GM19351 (cell line): ENCODE measurements around the gene RAPH1.
"Not testable (repeated sequence)": the region's sequence is repeated elsewhere in the genome, so short reads cannot be mapped to it uniquely, and the experiment has no call there.

ENCODE experiments used
- ATAC-seq: cut with Tn5 transposase; IDR thresholded peaks from one replicate; pipeline ENCODE4 v1.9.1; 2021; ENCODE audit warnings: mild to moderate bottlenecking, moderate library complexity; ENCODE audit not compliant: unreplicated experiment

The RAPH1 gene

DNA sequence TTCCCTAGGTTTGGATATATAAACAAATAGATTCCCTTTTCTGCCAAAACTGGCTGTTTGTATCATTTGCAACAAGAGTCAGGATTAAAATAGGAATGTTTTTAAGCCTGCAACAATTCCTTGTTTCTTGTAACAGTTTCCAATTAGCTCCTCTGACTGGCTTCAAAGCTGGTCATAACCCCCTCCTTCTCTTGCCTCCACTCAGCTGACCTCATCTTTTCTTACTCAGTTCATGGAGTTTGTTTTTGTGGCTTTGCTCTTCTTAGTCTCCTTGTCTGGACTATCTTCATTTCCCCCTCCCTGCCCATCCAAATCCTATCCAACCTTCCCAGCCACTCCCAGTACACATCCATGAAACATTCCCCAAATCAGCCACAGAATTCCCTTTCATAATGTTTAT, 14.3 kb upstream of the RAPH1 start:
- ATAC-seq: no peak

GRCh38 chr2:203548887-203549286, 13.8 kb upstream of the RAPH1 start:
- ATAC-seq: no peak

- no peak for ATAC-seq
Observed at GRCh38 chr2:203547356-203547755, 12.3 kb upstream of the RAPH1 start.

- ATAC-seq: no peak
Observed at GRCh38 chr2:203544402-203544801, 9.3 kb upstream of the RAPH1 start.

GRCh38 chr2:203543898-203544328, 8.8 kb upstream of the RAPH1 start:
- ATAC-seq: no peak

DNA sequence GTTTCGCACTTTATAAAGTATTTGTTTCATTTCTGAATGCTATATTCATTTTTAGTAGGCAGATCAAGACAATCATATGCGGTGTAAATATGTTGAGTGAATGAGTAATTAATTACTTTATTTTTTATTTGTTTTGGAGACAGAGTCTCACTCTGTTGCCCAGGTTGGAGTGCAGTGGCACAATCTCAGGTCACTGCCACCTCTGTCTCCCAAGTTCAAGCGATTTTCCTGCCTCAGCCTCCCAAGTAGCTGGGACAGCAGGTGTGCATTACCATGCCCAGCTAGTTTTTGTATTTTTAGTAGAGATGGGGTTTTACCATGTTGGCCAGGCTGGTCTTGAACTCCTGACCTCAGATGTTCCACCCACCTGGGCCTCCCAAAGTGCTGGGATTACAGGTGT, 5.5 kb upstream of the RAPH1 start:
- ATAC-seq: not testable (repeated sequence)

- ATAC-seq: not testable (repeated sequence)
Observed at GRCh38 chr2:203538237-203538636, 3.1 kb upstream of the RAPH1 start.

- ATAC-seq: not testable (repeated sequence)
Observed at GRCh38 chr2:203536586-203536951, 1.5 kb upstream of the RAPH1 start.

GRCh38 chr2:203535784-203536585, 884 bp upstream of the RAPH1 start:
- peak; percentile 19 for ATAC-seq

GRCh38 chr2:203534621-203535077, 452 bp downstream of the RAPH1 start:
- ATAC-seq: peak; percentile 31

DNA sequence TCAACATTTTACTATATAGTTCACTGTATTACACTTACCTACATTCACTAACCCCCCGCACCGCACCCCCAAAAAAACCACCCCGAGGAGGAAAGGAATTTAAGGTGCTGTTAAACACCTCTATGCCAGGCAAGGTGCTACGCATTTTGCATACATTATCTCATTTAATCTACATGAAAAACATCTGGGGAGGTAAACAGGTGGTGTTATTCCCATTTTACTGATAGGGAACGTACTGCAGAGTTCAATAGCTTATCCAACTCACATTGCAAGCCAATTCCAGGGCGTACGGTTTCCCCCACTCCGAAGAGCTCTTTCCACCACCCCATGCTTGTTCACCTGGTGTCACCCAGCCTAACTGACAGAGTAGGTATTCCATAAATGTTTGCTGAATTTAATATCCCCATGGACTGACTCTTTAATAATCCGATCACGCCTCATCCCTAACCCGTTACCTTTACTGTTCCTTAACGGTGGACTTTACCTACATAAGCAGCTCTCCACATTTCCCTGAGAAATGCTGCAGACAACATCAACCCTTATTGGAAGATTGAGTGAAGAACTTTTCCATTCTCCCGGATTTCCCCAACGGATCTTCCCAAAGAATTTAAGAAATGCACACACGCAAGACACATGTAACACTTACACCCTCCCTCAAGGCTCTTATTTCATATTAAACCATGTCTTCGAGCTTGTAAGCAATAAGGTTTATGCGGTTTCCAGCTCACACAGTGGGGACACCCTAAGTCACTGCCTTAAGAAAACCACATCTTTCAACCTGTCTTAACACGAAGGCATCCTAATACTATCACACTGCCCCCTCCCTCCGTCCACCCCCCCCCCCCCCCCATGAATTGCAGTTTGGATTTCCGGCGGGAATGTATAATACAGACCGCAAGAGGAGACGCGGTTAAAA, 1.2 kb downstream of the RAPH1 start:
- no peak for ATAC-seq

DNA sequence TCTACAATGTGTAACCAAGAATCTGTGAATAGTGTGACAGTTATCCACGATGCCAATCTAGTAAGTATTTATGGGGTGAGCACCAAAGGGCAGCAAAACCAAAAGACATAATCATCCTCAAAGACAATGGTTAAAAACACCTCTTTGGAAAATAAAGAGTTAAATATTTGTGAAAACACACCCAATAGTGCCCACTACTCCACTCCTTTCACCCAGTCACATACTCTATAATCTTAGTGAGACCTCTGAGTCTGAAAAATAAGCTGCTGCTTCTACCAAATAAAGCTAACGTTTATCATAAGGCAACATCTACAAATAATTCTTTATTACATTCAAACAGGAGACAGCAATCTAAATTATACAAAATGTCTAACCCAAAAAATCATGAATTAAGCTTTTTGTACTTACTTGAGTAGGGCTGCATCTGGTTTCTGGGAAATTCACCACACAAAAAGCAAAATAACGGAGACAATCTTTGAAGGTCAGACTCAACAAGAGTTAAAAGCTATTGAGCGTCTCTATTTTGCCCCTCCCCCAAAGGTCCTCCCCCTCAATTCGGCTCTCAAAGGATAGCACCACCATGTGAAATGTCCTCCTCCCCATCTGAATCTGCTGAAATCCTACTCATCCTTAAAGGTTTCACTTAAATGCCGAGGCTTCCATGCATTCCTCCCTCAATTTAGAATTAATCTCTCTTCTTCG, 2.0 kb downstream of the RAPH1 start:
- no peak for ATAC-seq

DNA sequence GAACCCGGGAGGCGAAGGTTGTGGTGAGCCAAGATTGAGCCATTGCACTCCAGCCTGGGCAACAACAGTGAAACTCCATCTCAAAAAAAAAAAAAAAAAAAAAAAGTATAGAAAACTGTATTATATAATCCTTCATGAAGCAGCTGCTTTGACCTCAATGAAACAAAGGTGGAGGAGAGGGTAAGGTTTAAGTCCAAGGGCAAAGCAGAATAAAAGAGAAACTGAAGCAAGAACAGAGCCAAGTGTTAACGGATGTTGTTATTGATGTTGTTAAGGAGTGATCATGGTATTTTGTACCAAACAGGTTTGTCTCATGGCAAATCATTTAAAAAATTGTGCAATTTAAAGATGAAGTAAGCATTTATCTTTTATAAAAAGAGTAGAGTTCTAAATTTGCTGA, 7.4 kb downstream of the RAPH1 start:
- ATAC-seq: no peak

DNA sequence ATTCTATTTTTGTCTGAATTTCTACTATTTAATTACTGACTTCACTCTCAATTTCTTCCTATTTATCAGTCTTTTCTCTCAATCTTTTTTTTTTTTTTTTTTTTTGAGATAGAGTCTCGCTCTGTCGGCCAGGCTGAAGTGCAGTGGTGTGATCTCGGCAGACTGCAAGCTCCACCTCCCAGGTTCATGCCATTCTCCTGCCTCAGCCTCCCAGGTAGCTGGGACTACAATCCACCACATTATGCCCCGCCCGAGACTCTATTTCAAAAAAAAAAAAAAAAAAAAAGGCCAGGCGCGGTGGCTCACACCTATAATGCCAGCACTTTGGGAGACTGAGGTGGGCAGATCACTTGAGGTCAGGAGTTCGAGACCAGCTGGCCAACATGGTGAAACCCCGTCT, 21.8 kb downstream of the RAPH1 start:
- not testable (repeated sequence) for ATAC-seq

- no peak for ATAC-seq
Observed at GRCh38 chr2:203510941-203511305, 24.2 kb downstream of the RAPH1 start.

DNA sequence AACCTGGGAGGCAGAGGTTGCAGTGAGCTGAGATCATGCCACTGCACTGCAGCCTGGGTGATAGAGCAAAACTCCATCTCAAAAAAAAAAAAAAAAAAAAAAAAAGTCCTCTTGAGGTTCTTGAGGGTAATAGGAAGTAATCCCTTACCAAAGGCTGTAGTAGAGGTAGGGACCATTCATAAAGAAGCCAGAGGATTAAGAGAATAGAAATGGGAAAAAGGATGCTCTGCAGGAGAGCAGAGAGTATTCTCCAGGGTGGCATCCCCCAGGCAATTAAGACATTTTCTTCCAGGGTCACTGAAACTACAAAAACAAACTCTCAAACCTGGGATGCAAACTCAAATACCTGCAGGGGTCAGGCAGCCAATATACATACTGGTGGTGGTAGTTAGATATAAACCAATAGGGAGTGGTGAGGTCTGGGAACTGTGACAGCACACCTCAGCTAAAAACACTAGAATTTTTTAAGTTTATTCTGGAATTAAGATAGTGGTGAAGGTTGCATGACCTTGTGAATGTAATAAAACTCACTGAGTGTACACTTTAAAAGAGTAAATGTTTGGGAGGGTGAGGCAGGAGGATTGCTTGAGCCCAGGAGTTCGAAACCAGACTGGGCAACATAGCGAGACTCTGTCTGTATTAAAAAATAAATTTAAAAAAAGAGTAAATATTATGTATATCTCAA, 24.7 kb downstream of the RAPH1 start:
- ATAC-seq: no peak

GRCh38 chr2:203503460-203503859, 31.6 kb downstream of the RAPH1 start:
- not testable (repeated sequence) for ATAC-seq

- ATAC-seq: no peak
Observed at GRCh38 chr2:203501873-203502272, 33.2 kb downstream of the RAPH1 start.

- ATAC-seq: no peak
Observed at GRCh38 chr2:203500951-203501350, 34.1 kb downstream of the RAPH1 start.

DNA sequence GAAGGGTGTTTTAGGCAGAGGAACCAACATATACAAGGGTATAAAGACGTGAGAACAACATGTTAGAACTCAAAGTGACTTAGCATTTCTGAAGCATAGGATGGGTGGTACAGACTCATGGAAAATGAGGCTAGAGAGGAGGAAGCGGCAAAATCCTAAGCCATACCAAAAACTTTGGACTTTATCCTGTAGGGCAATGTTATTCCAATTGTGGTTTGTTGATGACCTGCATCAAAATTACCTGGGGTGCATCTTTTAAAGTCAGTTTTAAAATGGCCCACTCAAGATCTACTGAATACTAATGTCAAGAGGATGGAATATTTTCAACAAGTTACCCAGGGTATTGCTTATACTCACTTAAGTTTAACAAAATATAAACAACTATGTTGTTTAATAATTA, 34.8 kb downstream of the RAPH1 start:
- no peak for ATAC-seq

GRCh38 chr2:203498161-203498560, 36.9 kb downstream of the RAPH1 start:
- no peak for ATAC-seq
